ENCODE results near the gene MAFB.

- no peak for TF ChIP-seq CTCF (IDR thresholded peaks at IDR 0.05)
- TF ChIP-seq POLR2A (IDR thresholded peaks at IDR 0.05) = no peak
Measured at GRCh38 chr20:40711079-40711478, 22.0 kb upstream of the MAFB start.
